NOMO-1 treated with dmso at 0.1 percent for 144 hours (cell line): ENCODE data around the gene MCTP2.
"Not testable (repeated sequence)": the region's sequence is repeated elsewhere in the genome, so short reads cannot be mapped to it uniquely, and the experiment has no call there.

ENCODE experiments used
- DNase-seq: peaks from one replicate; lab custom pipeline; 2025; ENCODE audit not compliant: unreplicated experiment; lab: John Stamatoyannopoulos, UW

Gene MCTP2

GRCh38 chr15:94445566-94446160 is 214.3 kb downstream of the MCTP2 start:
- no peak for DNase-seq

GRCh38 chr15:94446441-94446840 is 215.1 kb downstream of the MCTP2 start:
- no peak for DNase-seq

GRCh38 chr15:94451466-94451865 is 220.1 kb downstream of the MCTP2 start:
- no peak for DNase-seq

DNA sequence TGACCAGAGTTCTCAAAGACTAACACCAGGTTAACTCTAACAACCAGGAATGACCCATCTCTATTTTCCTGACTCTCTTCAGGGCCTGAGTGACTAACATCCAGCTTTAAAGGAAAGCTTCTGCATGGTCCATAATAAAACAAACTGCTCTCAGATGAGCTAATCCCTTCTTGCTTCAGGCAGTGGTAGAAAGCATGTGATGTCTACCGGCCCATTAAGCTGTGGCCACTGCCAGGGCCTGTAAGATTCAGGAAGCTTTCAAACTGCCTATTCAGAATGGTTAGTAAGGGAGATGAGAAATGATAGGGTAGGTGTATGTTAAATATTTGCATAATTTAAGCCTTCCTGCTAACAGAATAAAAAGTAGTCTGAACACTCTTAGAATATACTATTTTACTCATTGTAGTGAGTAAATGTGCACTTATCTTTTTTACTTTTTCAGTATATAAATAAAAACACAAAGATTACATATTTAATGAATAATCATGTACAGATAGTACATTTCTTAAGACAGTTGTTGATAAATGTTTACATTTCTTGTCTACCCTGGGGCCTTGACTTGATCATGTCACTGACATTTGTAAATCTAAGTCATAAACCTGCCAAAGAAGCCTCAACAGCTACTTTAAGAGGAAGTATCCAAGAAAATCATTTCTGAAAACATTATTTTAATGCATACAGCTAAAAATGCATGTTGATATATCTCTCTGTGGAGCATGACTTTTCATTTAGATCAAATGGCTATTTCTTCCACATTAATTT is 222.0 kb downstream of the MCTP2 start:
- no peak for DNase-seq

DNA sequence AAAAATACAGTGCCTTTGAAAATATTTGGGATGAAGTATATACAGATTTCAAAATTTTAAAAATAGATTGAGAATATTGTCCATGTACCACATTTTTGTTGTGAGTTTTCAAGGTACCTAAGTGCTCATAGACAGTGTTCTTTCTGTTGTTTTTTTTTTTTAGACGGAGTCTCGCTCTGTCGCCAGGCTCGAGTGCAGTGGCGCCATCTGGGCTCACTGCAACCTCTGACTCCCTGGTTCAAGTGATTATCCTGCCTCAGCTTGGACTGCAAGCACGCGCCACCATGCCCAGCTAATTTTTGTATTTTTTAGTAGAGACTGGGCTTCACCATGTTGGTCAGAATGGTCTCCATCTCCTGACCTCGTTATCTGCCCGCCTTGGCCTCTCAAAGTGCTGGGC is 223.9 kb downstream of the MCTP2 start:
- no peak for DNase-seq

- no peak for DNase-seq
Measured at GRCh38 chr15:94456226-94456625, 224.9 kb downstream of the MCTP2 start.

DNA sequence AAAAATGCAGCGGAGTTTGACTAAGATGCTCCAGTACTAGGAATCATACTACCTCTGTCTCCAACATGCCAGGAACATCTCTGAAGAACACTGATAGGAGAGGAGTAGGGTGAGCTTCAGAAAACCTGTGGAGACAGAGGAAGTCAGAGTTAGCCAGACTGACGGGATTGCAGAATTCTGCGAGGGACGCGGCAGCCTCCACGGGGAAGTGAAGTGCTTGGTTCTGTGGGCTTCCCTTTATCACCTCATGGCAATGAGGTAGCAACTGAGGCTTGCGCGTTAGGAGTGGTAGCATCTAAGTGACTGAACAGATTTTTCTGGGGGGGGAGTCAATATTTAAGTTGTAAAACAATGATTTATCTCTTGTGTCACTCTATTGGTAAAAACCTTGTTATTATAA is 226.3 kb downstream of the MCTP2 start:
- DNase-seq, result no peak

DNA sequence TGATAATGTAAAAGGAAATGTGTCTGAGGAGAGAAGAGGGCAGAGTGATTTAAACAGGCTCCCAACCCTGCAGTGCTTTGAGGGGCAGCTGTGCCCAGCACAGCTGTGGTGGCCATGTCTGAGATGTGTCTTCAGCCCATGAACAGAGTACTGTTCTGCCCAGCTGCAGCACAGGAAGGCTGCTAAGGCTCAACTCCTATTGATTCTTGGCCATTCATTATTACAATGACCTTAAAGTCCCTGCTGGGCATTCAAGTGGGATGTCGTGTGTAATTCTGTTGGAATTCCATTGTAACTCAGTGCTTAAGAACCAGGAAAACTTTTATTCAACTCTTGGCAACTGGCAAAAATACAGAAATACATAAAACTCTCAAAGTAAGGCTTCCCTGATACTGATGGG is 229.3 kb downstream of the MCTP2 start:
- no peak for DNase-seq

- no peak for DNase-seq
Measured at GRCh38 chr15:94467034-94467433, 235.7 kb downstream of the MCTP2 start.

DNA sequence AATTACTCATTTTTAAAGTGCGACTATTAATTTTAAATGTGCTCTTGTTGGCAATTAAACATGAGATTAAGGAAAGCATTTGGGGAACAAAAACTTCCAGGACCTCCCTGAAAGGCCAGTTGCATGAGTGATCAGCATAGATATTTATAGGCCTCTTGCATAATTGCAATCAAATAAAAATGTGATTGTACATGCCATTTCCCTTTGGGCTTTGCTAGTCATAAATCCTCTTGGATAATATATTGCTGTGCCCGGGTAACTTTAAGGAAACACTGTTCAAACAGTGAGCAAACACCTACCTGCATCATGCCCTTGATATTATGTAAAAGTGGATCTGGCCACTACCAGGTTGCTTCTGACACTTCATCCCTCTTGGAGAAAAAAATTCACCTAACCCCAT is 239.1 kb downstream of the MCTP2 start:
- no peak for DNase-seq

DNA sequence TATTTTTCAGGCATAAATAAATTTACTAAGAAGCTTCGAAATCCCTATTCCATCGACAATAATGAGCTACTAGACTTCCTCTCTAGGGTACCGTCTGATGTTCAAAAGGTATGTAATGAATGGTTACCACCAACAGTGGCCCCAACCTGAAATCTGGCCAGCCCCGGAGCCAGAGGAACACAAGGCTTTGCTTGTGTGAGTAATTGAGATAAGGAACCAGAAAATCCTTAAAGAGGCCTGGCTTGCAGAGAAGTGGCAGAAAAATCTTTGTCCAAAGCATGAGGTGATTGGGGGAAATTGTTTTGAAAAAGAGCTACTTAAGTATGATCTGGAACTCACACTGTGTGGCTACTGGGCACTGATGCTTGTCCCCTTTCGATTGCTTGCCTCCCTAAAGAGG is 245.3 kb downstream of the MCTP2 start:
- DNase-seq, result no peak

GRCh38 chr15:94477913-94478553 is 246.7 kb downstream of the MCTP2 start:
- no peak for DNase-seq

- no peak for DNase-seq
Measured at GRCh38 chr15:94478763-94479162, 247.4 kb downstream of the MCTP2 start.

DNA sequence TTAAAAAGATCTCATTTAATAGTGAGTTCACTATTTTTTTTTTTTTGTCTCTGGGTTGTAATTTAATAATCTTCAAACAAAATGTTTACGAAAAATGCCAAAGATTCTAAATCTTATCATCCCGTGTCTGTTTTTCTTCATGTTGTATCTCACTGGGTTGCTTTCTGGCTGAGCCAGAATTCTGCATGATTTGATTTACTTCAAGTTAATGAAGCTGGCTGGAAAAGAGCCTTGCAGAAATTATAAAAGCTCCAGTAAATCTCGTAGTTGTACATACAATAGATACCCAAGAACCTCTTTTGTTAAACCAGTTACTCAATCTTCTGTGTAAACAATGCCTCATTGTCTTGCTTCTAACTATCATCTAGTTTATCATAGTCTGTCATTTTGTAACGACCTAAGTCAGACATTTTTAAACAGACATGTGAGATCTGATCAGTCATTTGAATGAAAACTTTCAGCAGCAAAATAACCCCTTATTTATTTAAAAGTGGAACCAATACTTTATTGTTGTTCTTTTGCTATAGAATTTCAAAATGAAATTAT is 249.0 kb downstream of the MCTP2 start:
- no peak for DNase-seq

DNA sequence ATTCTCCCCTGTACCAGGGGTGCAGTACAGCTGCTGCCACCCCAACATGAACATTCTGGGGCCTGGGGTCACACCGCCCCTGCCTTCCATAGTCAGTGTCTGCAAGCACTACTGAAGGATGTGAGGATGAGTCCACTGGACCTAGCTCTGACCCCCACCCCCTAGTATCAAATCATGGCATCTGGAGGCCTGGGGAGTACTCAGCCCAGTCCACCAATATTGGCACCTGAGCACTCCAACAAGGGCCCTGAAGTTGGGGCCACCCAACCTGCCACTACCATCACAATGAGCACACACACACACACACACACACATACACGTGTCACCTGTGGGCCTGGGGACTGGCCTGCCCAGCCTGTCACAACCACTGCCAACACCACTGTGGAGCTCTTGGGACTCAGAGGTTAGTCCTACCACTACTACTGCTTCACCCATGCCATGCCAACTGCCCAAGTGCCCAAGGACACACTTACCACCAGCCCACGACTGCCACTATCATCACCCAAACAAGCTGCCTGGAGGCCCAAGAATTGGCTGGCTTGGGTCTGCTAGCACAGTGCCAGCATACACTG is 253.9 kb downstream of the MCTP2 start:
- no peak for DNase-seq

- DNase-seq, result no peak
Measured at GRCh38 chr15:94487635-94488034, 256.3 kb downstream of the MCTP2 start.

- DNase-seq, result no peak
Measured at GRCh38 chr15:94493176-94493575, 261.8 kb downstream of the MCTP2 start.

- not testable (repeated sequence) for DNase-seq
Measured at GRCh38 chr15:94493586-94493985, 262.2 kb downstream of the MCTP2 start.

- DNase-seq, result no peak
Measured at GRCh38 chr15:94494732-94495131, 263.4 kb downstream of the MCTP2 start.

DNA sequence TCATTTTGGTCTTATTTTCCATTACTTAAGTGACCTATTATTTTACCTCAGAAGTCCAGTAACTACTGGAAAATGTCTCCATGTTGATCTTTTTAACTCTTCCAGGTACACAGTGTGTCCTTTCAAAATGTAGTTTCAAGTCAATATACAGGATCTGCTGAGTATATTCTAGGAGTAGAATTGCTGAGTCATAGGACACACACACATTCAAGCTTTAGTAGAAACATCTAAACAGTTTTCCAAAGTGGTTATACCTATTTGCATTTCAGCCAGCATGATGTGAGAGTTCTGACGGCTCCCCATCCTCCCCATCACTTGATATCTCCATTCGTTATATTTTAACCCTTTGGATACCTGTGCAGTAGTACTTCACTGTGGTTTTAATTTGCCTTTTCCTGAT is 271.9 kb downstream of the MCTP2 start:
- no peak for DNase-seq

- no peak for DNase-seq
Measured at GRCh38 chr15:94509259-94509658, 277.9 kb downstream of the MCTP2 start.

DNA sequence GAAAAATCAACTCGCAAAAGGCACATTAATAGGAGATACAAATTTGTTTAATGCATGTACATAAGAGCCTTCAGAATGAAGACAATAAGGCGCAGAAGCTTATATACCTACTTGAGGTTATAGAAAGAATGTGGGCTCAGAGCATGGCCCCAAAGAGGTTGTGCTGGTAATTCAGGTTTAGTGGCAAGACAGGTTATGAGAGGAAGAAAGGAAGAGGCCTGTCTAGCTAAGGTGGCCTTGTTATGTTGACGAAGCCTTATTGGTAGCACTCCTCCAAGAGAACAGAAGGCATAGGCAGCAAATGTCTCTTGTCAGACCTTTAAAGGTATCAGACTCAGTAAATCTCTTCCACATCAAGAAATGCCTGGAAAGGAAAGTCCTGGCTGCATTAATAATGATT is 290.8 kb downstream of the MCTP2 start:
- DNase-seq, result no peak
